KOPT-K1 (cell line): ENCODE measurements around the gene DIP2B.
"Not testable (repeated sequence)": the region's sequence is repeated elsewhere in the genome, so short reads cannot be mapped to it uniquely, and the experiment has no call there.

Source experiments
- H3K27ac ChIP-seq: fragments of 200-600 bp; sonication (generic); 2 replicates; pipeline ENCODE4 v1.5.1; 2016; ENCODE audit warnings: antibody characterized with exemption, mild to moderate bottlenecking, low read depth, low read length; ENCODE audit not compliant: poor library complexity, severe bottlenecking
- H3K36me3 ChIP-seq: fragments of 200-600 bp; sonication (generic); 2 replicates; pipeline ENCODE4 v1.5.1; 2017; ENCODE audit warnings: antibody characterized with exemption, mild to moderate bottlenecking, low read length, moderate library complexity; ENCODE audit not compliant: insufficient read depth
- H3K9me3 ChIP-seq: fragments of 200-600 bp; sonication (generic); 2 replicates; pipeline ENCODE4 v1.5.1; 2017; ENCODE audit warnings: antibody characterized with exemption, low read length, mild to moderate bottlenecking; ENCODE audit not compliant: insufficient read depth, poor library complexity, severe bottlenecking

The DIP2B gene

GRCh38 chr12:50554651-50555050, 49.9 kb downstream of the DIP2B start:
- H3K9me3 ChIP-seq = peaks cover 5% of the 10 kb centered on the region
- 0 out of 2 replicates have a peak, but pooled peaks cover 5% of the 10 kb centered on the region for H3K36me3 ChIP-seq
- H3K27ac ChIP-seq = no peak overlapping the region

GRCh38 chr12:50555471-50555885, 50.7 kb downstream of the DIP2B start:
- Histone ChIP-seq H3K36me3 (0 out of 2 replicates have a peak, but pooled peaks cover 5% of the 10 kb centered on the region), H3K27ac (no peak overlapping the region), H3K9me3 (peaks cover 5% of the 10 kb centered on the region)

GRCh38 chr12:50556273-50556672, 51.5 kb downstream of the DIP2B start:
- Histone ChIP-seq H3K9me3 (peaks cover 5% of the 10 kb centered on the region), H3K36me3 (0 out of 2 replicates have a peak, but pooled peaks cover 5% of the 10 kb centered on the region), H3K27ac (no peak overlapping the region)

- H3K27ac ChIP-seq, H3K36me3 ChIP-seq, H3K9me3 ChIP-seq: not testable (repeated sequence)
These were observed 52.0 kb downstream of the DIP2B start for GRCh38 chr12:50556796-50557195.

GRCh38 chr12:50557421-50557820, 52.6 kb downstream of the DIP2B start:
- Histone ChIP-seq H3K27ac (no peak overlapping the region), H3K36me3 (0 out of 2 replicates have a peak, but pooled peaks cover 5% of the 10 kb centered on the region), H3K9me3 (no peaks in the 10 kb centered on the region)

DNA sequence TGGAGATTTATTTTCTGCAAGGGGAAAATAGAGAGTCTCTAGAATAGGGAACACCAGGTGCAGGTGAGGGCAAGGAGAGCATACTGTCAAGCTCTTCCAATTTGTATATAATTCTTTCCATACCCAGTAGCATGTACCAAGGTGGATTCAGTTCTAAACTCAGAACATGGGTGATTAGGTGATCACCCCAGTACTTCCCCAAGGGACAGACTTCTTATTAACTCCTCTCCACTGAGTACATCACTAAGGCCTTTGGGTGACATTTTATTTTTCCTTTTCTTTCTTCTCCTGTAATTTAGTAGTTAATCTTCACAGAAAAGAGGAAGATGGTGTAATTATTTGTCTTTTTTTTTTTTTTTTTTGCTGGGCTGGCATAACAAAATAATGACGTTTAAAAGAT, 54.2 kb downstream of the DIP2B start:
- H3K36me3 ChIP-seq = no peaks in the 10 kb centered on the region
- no peak overlapping the region for H3K27ac ChIP-seq

GRCh38 chr12:50562520-50563433, 58.0 kb downstream of the DIP2B start:
- Histone ChIP-seq H3K9me3 (no peaks in the 10 kb centered on the region), H3K27ac (no peak overlapping the region), H3K36me3 (no peaks in the 10 kb centered on the region)

More for the DNA sequence above, 54.2 kb downstream of the DIP2B start:
- no peaks in the 10 kb centered on the region for H3K9me3 ChIP-seq

GRCh38 chr12:50563434-50563787, 58.6 kb downstream of the DIP2B start:
- Histone ChIP-seq H3K27ac (no peak overlapping the region), H3K36me3 (no peaks in the 10 kb centered on the region), H3K9me3 (no peaks in the 10 kb centered on the region)

DNA sequence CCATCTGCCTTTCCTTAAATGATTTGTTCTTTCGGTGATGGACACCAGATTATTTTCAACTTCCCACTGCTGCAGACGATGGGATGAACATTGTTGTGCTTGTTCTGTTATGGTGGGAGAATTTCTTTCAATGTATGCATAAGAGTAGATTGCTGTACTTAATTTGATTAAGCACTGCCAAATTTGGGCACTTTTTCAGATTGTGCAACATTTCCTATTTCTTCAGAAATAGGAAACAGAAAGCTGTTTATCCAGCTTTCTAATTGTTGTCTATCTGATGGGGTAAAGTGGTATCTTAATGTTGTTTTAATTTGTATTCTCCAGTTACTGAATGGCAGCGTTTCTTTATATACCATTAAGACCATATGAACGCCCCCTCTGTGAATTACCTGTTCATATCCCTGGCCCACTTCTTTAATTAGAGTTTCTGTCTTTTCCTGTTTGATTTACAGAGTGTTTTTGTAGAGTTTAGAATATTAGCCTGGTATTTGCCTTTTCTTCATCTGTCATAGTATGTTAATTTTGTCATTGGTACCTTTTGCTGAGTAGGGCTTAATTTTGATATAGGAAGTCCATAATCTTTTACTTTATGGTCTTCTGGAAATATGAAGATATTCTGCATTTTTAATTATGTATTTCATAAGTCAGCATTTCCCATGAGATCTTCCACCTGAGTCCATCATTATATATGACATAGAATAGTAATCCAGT, 59.6 kb downstream of the DIP2B start:
- Histone ChIP-seq H3K27ac (no peak overlapping the region), H3K9me3 (no peaks in the 10 kb centered on the region), H3K36me3 (no peaks in the 10 kb centered on the region)

DNA sequence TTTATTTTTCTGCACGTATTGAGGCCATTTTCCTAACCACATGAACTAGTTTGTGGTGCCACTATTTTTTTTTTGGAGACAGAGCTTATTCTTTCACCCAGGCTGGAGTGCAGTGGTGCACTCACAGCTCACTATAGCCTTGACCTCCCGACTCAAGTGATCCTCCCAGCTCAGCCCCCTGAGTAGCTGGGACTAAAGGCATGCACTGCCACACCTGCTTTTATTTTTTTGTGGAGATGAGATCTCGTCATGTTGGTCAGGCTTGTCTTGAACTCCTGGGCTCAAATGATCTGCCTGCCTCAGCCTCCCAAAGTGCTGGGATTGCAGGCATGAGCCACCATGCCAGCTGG, 60.1 kb downstream of the DIP2B start:
- Histone ChIP-seq H3K27ac (no peak overlapping the region), H3K9me3 (no peaks in the 10 kb centered on the region), H3K36me3 (no peaks in the 10 kb centered on the region)

GRCh38 chr12:50566066-50566465, 61.3 kb downstream of the DIP2B start:
- H3K27ac ChIP-seq = no peak overlapping the region
- H3K36me3 ChIP-seq = no peaks in the 10 kb centered on the region
- H3K9me3 ChIP-seq = no peaks in the 10 kb centered on the region

- H3K9me3 ChIP-seq = no peaks in the 10 kb centered on the region
- H3K27ac ChIP-seq = no peak overlapping the region
- no peaks in the 10 kb centered on the region for H3K36me3 ChIP-seq
These were observed 63.1 kb downstream of the DIP2B start for GRCh38 chr12:50567926-50568325.

GRCh38 chr12:50568338-50569091, 63.7 kb downstream of the DIP2B start:
- Histone ChIP-seq H3K36me3 (no peaks in the 10 kb centered on the region), H3K27ac (no peak overlapping the region), H3K9me3 (no peaks in the 10 kb centered on the region)

DNA sequence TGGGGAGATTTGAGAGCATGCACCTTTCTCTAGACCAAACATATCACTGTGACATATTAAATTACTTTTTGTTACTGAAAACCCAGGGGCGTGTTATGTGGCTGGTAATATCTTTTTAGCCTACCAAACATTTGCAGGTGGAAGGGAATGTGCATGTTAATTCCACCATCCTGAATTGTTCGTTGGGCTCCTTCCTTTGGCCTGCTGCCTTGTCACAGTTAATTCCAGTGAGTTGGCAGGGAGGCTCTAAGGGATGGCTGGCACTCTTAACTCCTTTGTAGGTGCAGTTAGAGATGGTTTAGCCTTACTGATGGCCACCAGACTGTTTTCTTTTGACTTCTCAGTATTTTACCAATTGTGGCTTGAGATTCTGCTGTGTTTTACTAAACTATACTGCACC, 64.5 kb downstream of the DIP2B start:
- Histone ChIP-seq H3K36me3 (no peaks in the 10 kb centered on the region), H3K27ac (no peak overlapping the region), H3K9me3 (no peaks in the 10 kb centered on the region)

GRCh38 chr12:50569876-50570275, 65.1 kb downstream of the DIP2B start:
- Histone ChIP-seq H3K36me3 (no peaks in the 10 kb centered on the region), H3K9me3 (no peaks in the 10 kb centered on the region), H3K27ac (no peak overlapping the region)
